ENCODE results near the gene GPR107.
A peak's percentile ranks its signal among the peaks of the same experiment; 100 is the strongest.
"Not testable (repeated sequence)": the region's sequence is repeated elsewhere in the genome, so short reads cannot be mapped to it uniquely, and the experiment has no call there.

Gene GPR107

GRCh38 chr9:130018265-130018664, 35.4 kb upstream of the GPR107 start:
- Histone ChIP-seq H3K4me1 (ENCODE audit: low read depth, poor library complexity, severe bottlenecking) (peaks cover 71% of the 10 kb centered on the region), H2AFZ (ENCODE audit: low read depth) (no peak overlapping the region), H3K27ac (peak overlapping the region; percentile 24; the same call in 1 of the 2 replicates), H3K79me2 (ENCODE audit: insufficient read depth, low read depth) (peaks cover 57% of the 10 kb centered on the region), H3K4me2 (no peak overlapping the region), H4K20me1 (ENCODE audit: insufficient read depth) (no peaks in the 10 kb centered on the region), H3K27me3 (ENCODE audit: insufficient read depth, low read depth) (no peaks in the 10 kb centered on the region), H3K36me3 (ENCODE audit: insufficient read depth) (no peaks in the 10 kb centered on the region), H3K9ac (no peak overlapping the region), H3K4me3 (IDR thresholded peaks at IDR 0.05; ENCODE audit: insufficient read depth, low read depth, low read length) (no peak overlapping the region)
- TF ChIP-seq CTCF (conservative IDR thresholded peaks at IDR 0.05; ENCODE audit: low read depth, low read length): no peak

GRCh38 chr9:130020618-130021017, 33.1 kb upstream of the GPR107 start:
- Histone ChIP-seq H3K4me2 (peak overlapping the region; percentile 19; the same call in 1 of the 2 replicates), H3K27me3 (ENCODE audit: insufficient read depth, low read depth) (no peaks in the 10 kb centered on the region), H3K4me1 (ENCODE audit: low read depth, poor library complexity, severe bottlenecking) (peaks cover 81% of the 10 kb centered on the region), H4K20me1 (ENCODE audit: insufficient read depth) (no peaks in the 10 kb centered on the region), H3K36me3 (ENCODE audit: insufficient read depth) (no peaks in the 10 kb centered on the region), H2AFZ (ENCODE audit: low read depth) (no peak overlapping the region), H3K4me3 (IDR thresholded peaks at IDR 0.05; ENCODE audit: insufficient read depth, low read depth, low read length) (no peak overlapping the region), H3K27ac (no peak overlapping the region), H3K79me2 (ENCODE audit: insufficient read depth, low read depth) (peaks cover 65% of the 10 kb centered on the region), H3K9ac (no peak overlapping the region)
- TF ChIP-seq CTCF (conservative IDR thresholded peaks at IDR 0.05; ENCODE audit: low read depth, low read length): no peak

- no peaks in the 10 kb centered on the region for H4K20me1 ChIP-seq (ENCODE audit: insufficient read depth)
- TF ChIP-seq CTCF (conservative IDR thresholded peaks at IDR 0.05; ENCODE audit: low read depth, low read length): no peak
- H3K4me1 ChIP-seq (ENCODE audit: low read depth, poor library complexity, severe bottlenecking): peaks cover 81% of the 10 kb centered on the region
- H3K9ac ChIP-seq: no peak overlapping the region
- no peak overlapping the region for H3K4me3 ChIP-seq (IDR thresholded peaks at IDR 0.05; ENCODE audit: insufficient read depth, low read depth, low read length)
- H3K4me2 ChIP-seq: peak overlapping the region; percentile 19; the same call in 1 of the 2 replicates
- no peaks in the 10 kb centered on the region for H3K27me3 ChIP-seq (ENCODE audit: insufficient read depth, low read depth)
- H3K27ac ChIP-seq: no peak overlapping the region
- peaks cover 65% of the 10 kb centered on the region for H3K79me2 ChIP-seq (ENCODE audit: insufficient read depth, low read depth)
- no peaks in the 10 kb centered on the region for H3K36me3 ChIP-seq (ENCODE audit: insufficient read depth)
- no peak overlapping the region for H2AFZ ChIP-seq (ENCODE audit: low read depth)
Observed at GRCh38 chr9:130021123-130021522, 32.6 kb upstream of the GPR107 start.

- peaks cover 81% of the 10 kb centered on the region for H3K4me1 ChIP-seq (ENCODE audit: low read depth, poor library complexity, severe bottlenecking)
- not testable (repeated sequence) for H3K27ac ChIP-seq; H3K9ac ChIP-seq; H3K36me3 ChIP-seq (ENCODE audit: insufficient read depth); H2AFZ ChIP-seq (ENCODE audit: low read depth); H4K20me1 ChIP-seq (ENCODE audit: insufficient read depth); H3K27me3 ChIP-seq (ENCODE audit: insufficient read depth, low read depth); H3K4me3 ChIP-seq (IDR thresholded peaks at IDR 0.05; ENCODE audit: insufficient read depth, low read depth, low read length); H3K4me2 ChIP-seq
- H3K79me2 ChIP-seq (ENCODE audit: insufficient read depth, low read depth): peaks cover 70% of the 10 kb centered on the region
Observed at GRCh38 chr9:130021842-130022241, 31.9 kb upstream of the GPR107 start.

- H3K36me3 ChIP-seq (ENCODE audit: insufficient read depth): no peaks in the 10 kb centered on the region
- H4K20me1 ChIP-seq (ENCODE audit: insufficient read depth): no peaks in the 10 kb centered on the region
- H3K79me2 ChIP-seq (ENCODE audit: insufficient read depth, low read depth): peaks cover 79% of the 10 kb centered on the region
- no peak overlapping the region for H2AFZ ChIP-seq (ENCODE audit: low read depth)
- H3K4me3 ChIP-seq (IDR thresholded peaks at IDR 0.05; ENCODE audit: insufficient read depth, low read depth, low read length): no peak overlapping the region
- no peaks in the 10 kb centered on the region for H3K27me3 ChIP-seq (ENCODE audit: insufficient read depth, low read depth)
- peak overlapping the region; percentile 2; the same call in 1 of the 2 replicates for H3K9ac ChIP-seq
- peak overlapping the region; percentile 45 for H3K4me2 ChIP-seq
- peak overlapping the region; percentile 52 for H3K27ac ChIP-seq
- H3K4me1 ChIP-seq (ENCODE audit: low read depth, poor library complexity, severe bottlenecking): peaks cover 81% of the 10 kb centered on the region
- no peak for TF ChIP-seq CTCF (conservative IDR thresholded peaks at IDR 0.05; ENCODE audit: low read depth, low read length)
Observed at GRCh38 chr9:130022566-130023143, 31.1 kb upstream of the GPR107 start.

Measured in KMS-11 (cell line).